Measurements from ENCODE around the gene CDC7.

The CDC7 gene

DNA sequence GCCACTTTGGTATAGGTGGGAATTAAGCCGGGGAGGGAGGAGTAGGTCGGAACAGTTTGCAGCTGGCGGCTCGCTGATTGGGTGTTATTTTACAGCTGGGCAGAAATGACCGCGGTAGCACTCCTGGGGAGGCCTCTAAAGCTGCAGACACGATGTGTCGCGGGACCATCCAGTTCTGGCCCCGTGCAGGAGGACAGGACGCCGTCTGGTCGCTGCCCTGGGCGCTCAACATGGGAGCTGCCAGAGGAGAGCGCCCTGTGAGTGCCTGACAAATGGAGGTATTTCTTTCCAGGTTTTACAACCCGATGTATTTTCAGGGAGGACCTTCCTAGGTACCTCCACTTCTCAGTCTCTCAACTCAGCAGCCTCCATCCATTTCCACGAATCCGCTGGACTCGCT is 46.2 kb downstream of the CDC7 start:
- Mint-ChIP-seq H3K27me3 (peaks cover 29% of the 10 kb centered on the region), H3K36me3 (ENCODE audit: low read depth) (no peaks in the 10 kb centered on the region), H3K4me3 (no peak overlapping the region), H3K27ac (no peak overlapping the region), H3K4me1 (ENCODE audit: low read depth) (no peaks in the 10 kb centered on the region), H3K9me3 (no peaks in the 10 kb centered on the region)
- intact Hi-C loops (cut with micrococcal nuclease) = no loop called here

DNA sequence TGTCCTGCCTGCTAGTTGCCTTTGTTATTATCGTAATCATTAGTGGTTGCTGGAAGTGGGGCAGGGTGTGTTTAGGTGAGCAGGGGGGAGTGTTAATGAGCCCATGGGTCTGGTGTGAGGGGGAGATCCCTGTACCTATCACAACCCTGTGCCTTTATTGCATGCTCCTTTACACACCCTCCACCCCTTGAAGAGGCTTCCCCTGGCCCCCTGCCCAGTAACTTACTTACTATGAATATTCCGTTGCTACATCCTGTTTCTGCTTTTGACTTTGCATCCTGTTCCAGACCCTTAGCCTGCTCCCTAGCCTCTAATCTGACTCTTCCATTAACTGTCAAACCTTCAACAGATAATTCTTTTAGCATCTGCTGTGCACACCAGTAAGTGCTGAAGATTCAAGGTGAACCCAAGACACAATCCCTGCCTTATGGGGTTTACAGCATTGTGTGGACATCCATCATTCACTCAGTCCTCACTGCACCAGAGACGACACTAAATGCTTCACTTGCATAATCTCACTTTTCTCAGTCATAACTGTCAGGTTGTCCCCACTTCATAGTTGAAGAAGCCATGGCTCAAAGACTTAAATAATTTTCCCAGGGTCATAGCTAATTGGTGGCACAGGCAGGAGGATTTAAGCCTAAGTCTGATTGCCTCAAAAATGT is 47.9 kb downstream of the CDC7 start:
- Mint-ChIP-seq H3K27me3 (peaks cover 26% of the 10 kb centered on the region), H3K27ac (no peak overlapping the region), H3K36me3 (ENCODE audit: low read depth) (no peaks in the 10 kb centered on the region), H3K4me1 (ENCODE audit: low read depth) (no peaks in the 10 kb centered on the region), H3K9me3 (no peaks in the 10 kb centered on the region), H3K4me3 (no peak overlapping the region)
- intact Hi-C loops (cut with micrococcal nuclease) = no loop called here

DNA sequence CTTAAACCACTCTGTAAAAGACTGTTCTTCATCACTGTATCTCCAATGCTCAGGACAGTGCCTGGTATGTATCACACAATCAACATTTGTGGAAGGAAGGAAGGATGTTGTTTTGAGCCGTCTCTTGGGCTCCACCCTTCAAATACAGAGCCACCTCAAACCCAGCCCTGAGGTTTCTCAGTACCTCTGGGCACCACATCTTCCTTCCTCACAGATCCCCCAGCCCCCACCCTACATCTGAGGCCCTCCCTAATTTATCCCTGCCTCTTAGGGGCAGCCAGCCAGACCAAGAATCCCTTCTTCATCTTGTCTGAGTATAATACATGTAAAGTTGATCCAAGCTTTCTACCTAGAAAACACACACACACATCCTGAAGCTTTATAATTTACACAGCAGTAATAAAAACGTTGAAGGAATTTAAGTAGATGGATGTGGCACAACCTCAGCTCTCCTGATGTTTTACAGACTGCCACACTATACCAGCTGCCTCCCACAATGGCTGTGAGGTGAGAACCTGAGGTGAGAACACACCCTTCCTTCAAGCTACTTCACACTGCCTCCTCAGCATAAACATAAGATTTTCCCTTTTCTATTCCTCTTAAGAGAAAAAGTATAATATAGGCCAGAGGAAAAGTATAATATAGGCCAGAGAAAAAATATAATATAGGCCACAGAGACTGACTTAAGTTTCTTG is 48.5 kb downstream of the CDC7 start:
- Mint-ChIP-seq H3K27ac (no peak overlapping the region), H3K27me3 (peaks cover 26% of the 10 kb centered on the region), H3K4me3 (no peak overlapping the region), H3K9me3 (no peaks in the 10 kb centered on the region), H3K4me1 (ENCODE audit: low read depth) (no peaks in the 10 kb centered on the region), H3K36me3 (ENCODE audit: low read depth) (no peaks in the 10 kb centered on the region)
- intact Hi-C loops (cut with micrococcal nuclease) = no loop called here

DNA sequence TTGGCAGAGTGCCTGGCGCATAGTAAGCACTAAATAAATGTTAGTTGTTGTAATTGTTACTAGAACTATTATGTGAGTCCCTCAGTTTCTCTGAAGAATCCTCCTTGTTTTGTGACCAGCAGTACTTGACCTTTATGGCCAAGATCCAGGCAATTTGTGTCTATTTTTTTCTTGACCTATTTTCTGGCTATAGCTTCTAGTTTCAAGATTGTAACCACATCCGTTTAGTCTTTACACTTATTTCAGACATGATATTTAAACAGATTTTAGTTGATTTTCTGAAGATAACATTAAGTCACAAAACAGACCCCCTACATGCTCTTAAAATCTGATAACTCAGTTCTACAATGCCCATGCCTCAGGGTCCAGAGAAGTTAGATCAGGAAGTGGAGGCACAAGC is 50.3 kb downstream of the CDC7 start:
- H3K27me3 Mint-ChIP-seq = peaks cover 28% of the 10 kb centered on the region
- no peaks in the 10 kb centered on the region for H3K36me3 Mint-ChIP-seq (ENCODE audit: low read depth)
- intact Hi-C loops (cut with micrococcal nuclease) = no loop called here
- no peak overlapping the region for H3K27ac Mint-ChIP-seq
- H3K4me1 Mint-ChIP-seq (ENCODE audit: low read depth) = peaks cover 11% of the 10 kb centered on the region
- H3K4me3 Mint-ChIP-seq = no peak overlapping the region
- no peaks in the 10 kb centered on the region for H3K9me3 Mint-ChIP-seq

DNA sequence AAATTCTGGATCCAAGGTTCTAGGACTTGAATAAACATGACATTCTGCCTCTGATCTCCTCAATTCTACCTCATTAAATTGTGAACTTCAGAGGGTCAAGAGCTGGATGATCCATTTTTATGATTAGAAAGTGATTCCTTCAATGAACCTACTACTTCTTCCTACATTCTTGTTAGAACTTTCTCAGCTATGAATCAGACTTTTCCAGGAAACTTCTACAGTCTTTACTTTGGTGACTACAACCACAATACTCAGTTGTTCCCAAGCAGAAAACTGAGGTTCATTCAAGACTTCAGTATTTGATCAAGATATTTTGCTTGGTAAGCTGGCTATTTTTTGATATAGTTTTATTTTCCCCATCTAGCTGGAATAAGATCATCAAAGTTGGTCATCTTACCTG is 51.4 kb downstream of the CDC7 start:
- no peak overlapping the region for H3K27ac Mint-ChIP-seq
- H3K4me3 Mint-ChIP-seq = no peak overlapping the region
- peaks cover 27% of the 10 kb centered on the region for H3K27me3 Mint-ChIP-seq
- no peaks in the 10 kb centered on the region for H3K36me3 Mint-ChIP-seq (ENCODE audit: low read depth)
- H3K4me1 Mint-ChIP-seq (ENCODE audit: low read depth) = peaks cover 13% of the 10 kb centered on the region
- H3K9me3 Mint-ChIP-seq = no peaks in the 10 kb centered on the region
- intact Hi-C loops (cut with micrococcal nuclease) = no loop called here

DNA sequence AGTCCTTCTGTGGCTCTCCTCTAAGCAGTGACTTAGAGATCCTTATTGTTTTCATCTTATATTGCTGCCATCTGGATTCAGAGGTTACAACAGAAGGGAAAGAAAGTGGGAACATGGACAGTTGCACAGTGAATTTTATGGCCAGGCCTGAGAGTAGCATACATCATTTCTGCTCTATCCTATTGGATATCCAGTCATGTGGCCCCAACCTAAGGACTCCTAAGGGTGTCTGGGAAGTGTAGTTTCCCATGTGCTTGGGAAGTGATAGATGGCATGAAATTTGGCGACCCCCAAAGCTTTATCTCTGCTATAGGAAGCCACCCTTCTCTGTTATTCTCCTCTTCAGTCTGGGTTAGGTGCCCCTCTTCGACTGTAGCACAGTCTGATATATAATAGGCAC is 51.9 kb downstream of the CDC7 start:
- Mint-ChIP-seq H3K36me3 (ENCODE audit: low read depth) (no peaks in the 10 kb centered on the region), H3K27ac (no peak overlapping the region), H3K27me3 (peaks cover 22% of the 10 kb centered on the region), H3K9me3 (no peaks in the 10 kb centered on the region), H3K4me1 (ENCODE audit: low read depth) (peaks cover 13% of the 10 kb centered on the region), H3K4me3 (no peak overlapping the region)
- intact Hi-C loops (cut with micrococcal nuclease) = no loop called here

DNA sequence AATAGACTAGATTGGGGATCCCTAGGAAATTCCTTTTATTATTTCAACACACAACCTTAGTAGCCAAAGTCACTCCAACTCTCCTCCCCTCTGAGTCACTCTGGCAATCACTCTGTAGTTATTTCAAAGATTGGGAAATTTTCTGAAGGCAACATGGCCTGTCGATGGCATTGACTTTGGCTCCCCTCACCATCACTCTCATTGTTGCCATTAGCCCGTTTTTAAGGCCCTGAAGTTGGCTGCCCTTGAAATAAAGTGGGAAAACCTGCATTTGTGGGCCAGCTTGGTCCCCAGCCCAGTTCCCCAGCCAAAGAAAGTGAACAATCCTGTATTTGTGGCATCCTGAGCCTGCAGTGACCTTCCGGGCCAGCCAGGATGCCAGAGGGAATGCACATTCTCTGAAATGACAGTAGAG is 52.5 kb downstream of the CDC7 start:
- Mint-ChIP-seq H3K27ac (no peak overlapping the region), H3K9me3 (no peaks in the 10 kb centered on the region)

DNA sequence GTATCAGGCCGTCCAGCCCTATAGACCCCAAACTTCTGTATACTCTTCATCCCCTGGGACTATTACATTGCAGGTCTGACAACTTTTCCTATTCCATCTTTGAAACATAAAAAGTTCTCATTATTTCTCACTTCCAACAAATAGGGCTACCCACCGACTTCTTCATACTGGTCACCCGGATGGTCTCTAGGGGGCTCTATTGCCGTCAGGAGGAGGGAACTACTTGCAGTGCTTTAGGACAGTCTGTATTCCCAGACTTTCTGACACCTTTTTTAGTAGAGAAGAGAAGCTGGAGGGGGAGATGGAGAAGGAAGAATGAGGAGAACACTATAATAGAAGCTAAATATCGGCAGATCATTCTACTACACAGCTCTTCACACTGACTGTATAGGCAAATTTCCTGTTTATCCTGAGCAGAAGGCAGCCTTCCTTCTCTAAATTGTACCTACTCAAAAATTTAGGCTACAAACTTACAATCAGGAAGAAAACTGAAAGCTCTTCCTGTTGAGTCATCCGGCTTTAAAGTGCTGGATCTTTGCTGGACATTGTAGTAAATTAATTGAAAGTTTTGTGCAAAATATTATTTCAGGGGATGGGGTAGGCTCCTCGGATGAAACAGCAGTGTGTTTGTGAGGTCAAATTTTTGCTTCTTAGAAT is 54.6 kb downstream of the CDC7 start:
- peaks cover 13% of the 10 kb centered on the region for H3K4me1 Mint-ChIP-seq (ENCODE audit: low read depth)
- peak overlapping the region; percentile 30 for H3K27ac Mint-ChIP-seq
- no peak overlapping the region for H3K4me3 Mint-ChIP-seq
- intact Hi-C loops (cut with micrococcal nuclease) = no loop called here
- peaks cover 22% of the 10 kb centered on the region for H3K27me3 Mint-ChIP-seq
- no peaks in the 10 kb centered on the region for H3K9me3 Mint-ChIP-seq
- H3K36me3 Mint-ChIP-seq (ENCODE audit: low read depth) = no peaks in the 10 kb centered on the region

More for the DNA sequence above, 52.5 kb downstream of the CDC7 start:
- Mint-ChIP-seq H3K4me1 (ENCODE audit: low read depth) (peaks cover 13% of the 10 kb centered on the region), H3K36me3 (ENCODE audit: low read depth) (no peaks in the 10 kb centered on the region), H3K27me3 (peaks cover 21% of the 10 kb centered on the region), H3K4me3 (no peak overlapping the region)
- intact Hi-C loops (cut with micrococcal nuclease) = no loop called here

DNA sequence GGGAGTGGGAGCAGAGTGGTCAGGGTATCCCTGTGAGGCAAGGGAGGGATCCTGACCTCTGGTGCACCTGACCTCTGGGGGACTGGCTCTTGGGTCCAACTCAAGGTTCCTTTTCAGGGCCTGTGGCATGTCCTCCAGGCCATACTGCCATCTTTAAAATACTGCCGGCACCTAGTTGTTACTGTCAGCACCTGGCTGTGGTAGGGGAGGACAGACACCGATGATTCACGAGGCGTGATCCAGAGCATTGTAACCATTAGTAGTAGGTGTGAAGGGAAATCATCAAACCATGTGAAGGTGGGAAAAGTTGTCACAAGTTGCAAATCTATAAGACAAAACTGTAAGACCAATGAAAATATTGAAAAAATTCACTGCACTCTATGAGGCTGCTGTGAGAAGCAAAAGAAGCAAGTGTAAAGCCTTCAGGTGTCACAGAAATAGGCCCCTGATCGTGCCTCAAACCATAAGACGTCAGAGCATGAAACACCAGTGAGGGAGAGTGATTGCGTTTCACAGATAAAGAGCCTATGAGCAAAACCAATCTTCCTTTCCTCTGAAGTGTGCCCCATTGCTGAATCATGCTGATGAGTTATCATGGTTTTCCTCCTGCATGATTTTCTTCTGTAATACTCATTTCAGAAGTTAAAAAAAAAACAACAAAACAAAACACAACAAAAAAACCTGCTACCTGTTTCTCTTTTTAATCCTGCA is 55.3 kb downstream of the CDC7 start:
- H3K27me3 Mint-ChIP-seq = peaks cover 25% of the 10 kb centered on the region
- H3K36me3 Mint-ChIP-seq (ENCODE audit: low read depth) = no peaks in the 10 kb centered on the region
- no peak overlapping the region for H3K4me3 Mint-ChIP-seq
- peak overlapping the region; percentile 30 for H3K27ac Mint-ChIP-seq
- H3K9me3 Mint-ChIP-seq = no peaks in the 10 kb centered on the region
- H3K4me1 Mint-ChIP-seq (ENCODE audit: low read depth) = peaks cover 13% of the 10 kb centered on the region
- intact Hi-C loops (cut with micrococcal nuclease) = no loop called here

DNA sequence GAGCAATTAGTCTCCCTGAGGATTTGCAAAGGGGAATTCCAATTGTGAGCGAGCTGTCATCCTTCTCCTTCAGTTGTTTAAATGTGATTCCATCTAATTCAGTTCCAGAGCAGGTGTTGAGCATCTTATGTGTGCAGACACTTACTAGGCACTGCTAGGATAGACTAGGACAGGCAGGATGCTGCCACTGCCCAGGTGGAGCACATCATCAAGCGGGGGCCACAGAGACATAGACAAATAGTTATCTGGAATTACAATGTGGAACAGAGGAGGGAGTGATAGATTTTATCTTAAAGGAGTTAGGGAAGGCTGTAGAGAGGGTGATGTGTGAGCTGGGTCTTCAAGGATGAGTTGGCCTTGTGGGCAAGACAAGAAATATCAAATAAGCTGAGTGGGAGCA is 55.9 kb downstream of the CDC7 start:
- Mint-ChIP-seq H3K27me3 (peaks cover 28% of the 10 kb centered on the region), H3K27ac (no peak overlapping the region), H3K4me3 (no peak overlapping the region), H3K36me3 (ENCODE audit: low read depth) (no peaks in the 10 kb centered on the region), H3K9me3 (no peaks in the 10 kb centered on the region), H3K4me1 (ENCODE audit: low read depth) (peaks cover 15% of the 10 kb centered on the region)
- intact Hi-C loops (cut with micrococcal nuclease) = no loop called here

DNA sequence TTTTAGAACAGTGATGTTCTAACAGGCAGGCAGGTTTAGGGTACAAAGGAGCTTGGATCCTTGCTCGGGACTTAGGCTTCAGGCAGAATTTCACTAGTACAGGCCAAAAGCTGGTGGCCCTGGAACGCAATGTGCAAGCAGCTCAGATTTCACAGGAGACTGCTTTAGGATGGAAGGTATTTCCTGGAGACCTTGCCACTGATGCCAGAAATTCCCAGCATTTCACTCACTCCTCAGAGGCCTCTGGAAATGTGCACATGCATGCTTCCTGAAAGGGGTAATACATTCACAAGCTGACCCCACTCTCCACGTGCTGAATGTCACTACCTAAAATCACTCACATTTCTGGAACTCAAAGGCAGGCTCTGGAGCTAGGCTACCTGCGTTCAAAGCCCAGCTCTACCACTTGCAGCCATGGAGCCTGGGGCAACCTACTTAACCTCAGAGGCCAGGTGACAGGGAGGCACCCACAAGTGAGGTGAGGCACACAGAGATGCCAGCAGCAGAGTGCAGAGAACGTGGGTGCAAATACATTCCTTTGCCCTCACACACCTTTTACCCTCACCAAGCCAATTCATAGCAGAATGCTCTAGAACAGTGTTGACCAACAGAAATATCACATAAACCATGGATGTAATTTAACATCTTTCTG is 56.5 kb downstream of the CDC7 start:
- H3K9me3 Mint-ChIP-seq = no peaks in the 10 kb centered on the region
- intact Hi-C loops (cut with micrococcal nuclease) = no loop called here
- peaks cover 20% of the 10 kb centered on the region for H3K4me1 Mint-ChIP-seq (ENCODE audit: low read depth)
- no peaks in the 10 kb centered on the region for H3K36me3 Mint-ChIP-seq (ENCODE audit: low read depth)
- H3K27me3 Mint-ChIP-seq = peaks cover 29% of the 10 kb centered on the region
- no peak overlapping the region for H3K4me3 Mint-ChIP-seq
- H3K27ac Mint-ChIP-seq = no peak overlapping the region

DNA sequence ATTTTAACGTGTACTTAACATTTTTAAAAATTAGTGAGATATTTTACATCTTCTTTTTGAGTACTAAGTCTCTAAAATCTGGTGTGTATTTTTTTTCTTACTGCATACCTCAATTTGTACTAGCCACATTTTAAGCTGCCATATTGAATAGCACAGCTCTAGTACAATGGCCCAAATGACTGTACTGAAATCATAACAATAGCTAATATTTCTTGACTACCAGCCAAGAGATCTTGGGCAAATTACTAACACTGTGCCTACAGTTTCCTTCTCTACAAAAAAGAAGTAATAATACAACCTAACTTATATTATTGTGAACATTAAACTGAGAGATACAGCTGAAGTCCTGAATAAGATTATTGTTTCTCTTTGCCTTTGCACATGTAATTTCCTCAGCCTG is 57.2 kb downstream of the CDC7 start:
- H3K9me3 Mint-ChIP-seq = no peaks in the 10 kb centered on the region
- no peak overlapping the region for H3K4me3 Mint-ChIP-seq
- H3K36me3 Mint-ChIP-seq (ENCODE audit: low read depth) = no peaks in the 10 kb centered on the region
- H3K27me3 Mint-ChIP-seq = peaks cover 29% of the 10 kb centered on the region
- peaks cover 20% of the 10 kb centered on the region for H3K4me1 Mint-ChIP-seq (ENCODE audit: low read depth)
- H3K27ac Mint-ChIP-seq = no peak overlapping the region
- intact Hi-C loops (cut with micrococcal nuclease) = no loop called here

DNA sequence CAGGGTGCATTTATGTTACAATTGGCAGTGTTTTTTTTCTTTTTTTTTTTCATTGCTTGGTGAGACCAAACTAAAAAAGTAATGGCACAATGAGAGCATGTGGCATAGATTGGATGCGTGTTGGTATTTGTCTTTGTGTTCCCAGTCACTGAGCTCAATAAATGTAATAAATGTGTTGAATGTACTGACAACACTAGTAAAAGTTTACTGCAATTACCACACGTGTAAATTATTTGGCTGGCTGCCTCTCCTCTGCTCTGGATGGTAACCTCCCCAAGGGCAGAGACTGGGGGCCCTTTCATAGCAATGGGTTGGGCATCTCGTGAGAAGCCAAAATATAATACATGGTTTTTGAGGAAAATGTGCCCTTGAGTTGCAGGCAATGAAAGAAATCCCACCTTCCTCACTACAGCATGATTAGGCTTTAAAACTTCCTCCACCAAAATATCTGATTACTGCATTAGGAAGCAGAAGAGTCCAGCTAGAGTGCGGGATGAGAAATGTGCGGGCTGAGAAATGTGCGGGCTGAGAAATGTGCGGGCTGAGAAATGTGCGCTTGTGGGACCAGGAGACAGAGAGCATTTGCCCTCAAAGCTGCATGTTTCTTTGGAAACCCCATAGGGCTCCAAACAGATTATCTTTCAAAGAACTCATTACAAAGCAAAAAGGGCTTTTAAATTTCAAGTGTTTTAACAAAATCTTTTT is 58.5 kb downstream of the CDC7 start:
- H3K36me3 Mint-ChIP-seq (ENCODE audit: low read depth) = no peaks in the 10 kb centered on the region
- no peak overlapping the region for H3K27ac Mint-ChIP-seq
- peaks cover 32% of the 10 kb centered on the region for H3K27me3 Mint-ChIP-seq
- peaks cover 24% of the 10 kb centered on the region for H3K4me1 Mint-ChIP-seq (ENCODE audit: low read depth)
- H3K4me3 Mint-ChIP-seq = no peak overlapping the region
- intact Hi-C loops (cut with micrococcal nuclease) = no loop called here
- peaks cover 5% of the 10 kb centered on the region for H3K9me3 Mint-ChIP-seq
